GM12892 (cell line): ENCODE results near the gene SUPT3H.

Experiments used
- POLR2A ChIP-seq: IDR thresholded peaks from 2 replicates; pipeline ENCODE4 v1.6.1; 2011; ENCODE audit warnings: low read depth, low read length, control low read depth
- POLR2AphosphoS5 ChIP-seq: IDR thresholded peaks from 2 replicates; pipeline ENCODE4 v1.6.1; 2011; ENCODE audit warnings: low read depth, low read length, control low read depth
- TAF1 ChIP-seq: IDR thresholded peaks from 2 replicates; pipeline ENCODE4 v1.6.1; 2011; ENCODE audit warnings: low read depth, mild to moderate bottlenecking, control low read depth, low read length, borderline replicate concordance

GRCh38 chr6:44960898-44961297 is 416.8 kb downstream of the SUPT3H start:
- TF ChIP-seq POLR2A (no peak), POLR2AphosphoS5 (no peak), TAF1 (no peak)
